HUES48 (cell line): ENCODE measurements around the gene SCYGR6.
A peak's percentile ranks its signal among the peaks of the same experiment; 100 is the strongest.

Experiments used
- H3K27ac ChIP-seq: one replicate; pipeline ENCODE4 v1.7.0; 2013; ENCODE audit warnings: low read depth, low read length, inconsistent platforms
- H3K27me3 ChIP-seq: 2 replicates; pipeline ENCODE4 v1.6.1; 2013; ENCODE audit warnings: mild to moderate bottlenecking, low read length; ENCODE audit not compliant: control insufficient read depth, insufficient read depth
- H3K36me3 ChIP-seq: 2 replicates; pipeline ENCODE4 v1.6.1; 2013; ENCODE audit warnings: low read length; ENCODE audit not compliant: control insufficient read depth, insufficient read depth
- H3K4me1 ChIP-seq: 2 replicates; pipeline ENCODE4 v1.6.1; 2013; ENCODE audit warnings: mild to moderate bottlenecking, low read length; ENCODE audit not compliant: control insufficient read depth, insufficient read depth
- H3K4me3 ChIP-seq: 2 replicates; pipeline ENCODE4 v1.5.1; 2013; ENCODE audit warnings: mild to moderate bottlenecking, low read depth, low read length
- H3K9ac ChIP-seq: 2 replicates; pipeline ENCODE4 v1.6.1; 2013; ENCODE audit warnings: mild to moderate bottlenecking, low read depth, low read length, moderate library complexity
- H3K9me3 ChIP-seq: 2 replicates; pipeline ENCODE4 v1.6.1; 2013; ENCODE audit warnings: low read length; ENCODE audit not compliant: control insufficient read depth, insufficient read depth

SCYGR6 gene

GRCh38 chr2:227710986-227711385, 13.6 kb downstream of the SCYGR6 start:
- Histone ChIP-seq H3K36me3 (no peaks in the 10 kb centered on the region), H3K27me3 (no peaks in the 10 kb centered on the region), H3K4me1 (peaks cover 2% of the 10 kb centered on the region; the same call in 1 of the 2 replicates), H3K4me3 (no peak overlapping the region), H3K27ac (no peak overlapping the region), H3K9me3 (no peaks in the 10 kb centered on the region), H3K9ac (no peak overlapping the region)

GRCh38 chr2:227707390-227707789, 17.2 kb downstream of the SCYGR6 start:
- Histone ChIP-seq H3K27ac (no peak overlapping the region), H3K9me3 (no peaks in the 10 kb centered on the region), H3K27me3 (no peaks in the 10 kb centered on the region), H3K36me3 (no peaks in the 10 kb centered on the region), H3K4me3 (no peak overlapping the region), H3K9ac (no peak overlapping the region), H3K4me1 (peaks cover 8% of the 10 kb centered on the region; the same call in 1 of the 2 replicates)

- peaks cover 8% of the 10 kb centered on the region; the same call in 1 of the 2 replicates for H3K4me1 ChIP-seq
- H3K27me3 ChIP-seq = no peaks in the 10 kb centered on the region
- no peaks in the 10 kb centered on the region for H3K9me3 ChIP-seq
- H3K27ac ChIP-seq = no peak overlapping the region
- H3K4me3 ChIP-seq = no peak overlapping the region
- no peaks in the 10 kb centered on the region for H3K36me3 ChIP-seq
- no peak overlapping the region for H3K9ac ChIP-seq
These were observed 17.7 kb downstream of the SCYGR6 start for GRCh38 chr2:227706859-227707258.

GRCh38 chr2:227703961-227704360, 20.6 kb downstream of the SCYGR6 start:
- no peaks in the 10 kb centered on the region for H3K9me3 ChIP-seq
- peaks cover 8% of the 10 kb centered on the region; the same call in 1 of the 2 replicates for H3K4me1 ChIP-seq
- no peak overlapping the region for H3K4me3 ChIP-seq
- H3K36me3 ChIP-seq = no peaks in the 10 kb centered on the region
- H3K9ac ChIP-seq = no peak overlapping the region
- no peak overlapping the region for H3K27ac ChIP-seq
- H3K27me3 ChIP-seq = no peaks in the 10 kb centered on the region

GRCh38 chr2:227703280-227703732, 21.3 kb downstream of the SCYGR6 start:
- Histone ChIP-seq H3K27me3 (no peaks in the 10 kb centered on the region), H3K9me3 (no peaks in the 10 kb centered on the region), H3K4me1 (peaks cover 8% of the 10 kb centered on the region; the same call in 1 of the 2 replicates), H3K27ac (peak overlapping the region; percentile 20), H3K4me3 (no peak overlapping the region), H3K9ac (no peak overlapping the region), H3K36me3 (no peaks in the 10 kb centered on the region)

GRCh38 chr2:227701556-227701955, 23.0 kb downstream of the SCYGR6 start:
- Histone ChIP-seq H3K4me1 (peaks cover 8% of the 10 kb centered on the region; the same call in 1 of the 2 replicates), H3K9me3 (no peaks in the 10 kb centered on the region), H3K4me3 (no peak overlapping the region), H3K27me3 (no peaks in the 10 kb centered on the region), H3K9ac (no peak overlapping the region), H3K36me3 (no peaks in the 10 kb centered on the region), H3K27ac (no peak overlapping the region)

GRCh38 chr2:227696990-227697679, 27.4 kb downstream of the SCYGR6 start:
- no peaks in the 10 kb centered on the region for H3K9me3 ChIP-seq
- H3K4me1 ChIP-seq = no peaks in the 10 kb centered on the region
- no peak overlapping the region for H3K27ac ChIP-seq
- no peak overlapping the region for H3K4me3 ChIP-seq
- H3K9ac ChIP-seq = no peak overlapping the region
- H3K27me3 ChIP-seq = no peaks in the 10 kb centered on the region
- H3K36me3 ChIP-seq = no peaks in the 10 kb centered on the region

- no peak overlapping the region for H3K9ac ChIP-seq
- no peaks in the 10 kb centered on the region for H3K9me3 ChIP-seq
- H3K4me3 ChIP-seq = no peak overlapping the region
- no peaks in the 10 kb centered on the region for H3K36me3 ChIP-seq
- no peaks in the 10 kb centered on the region for H3K27me3 ChIP-seq
- no peaks in the 10 kb centered on the region for H3K4me1 ChIP-seq
- no peak overlapping the region for H3K27ac ChIP-seq
These were observed 37.4 kb downstream of the SCYGR6 start for GRCh38 chr2:227687189-227687588.

- Histone ChIP-seq H3K4me3 (no peak overlapping the region), H3K27me3 (no peaks in the 10 kb centered on the region), H3K4me1 (no peaks in the 10 kb centered on the region), H3K36me3 (no peaks in the 10 kb centered on the region), H3K9ac (no peak overlapping the region), H3K9me3 (no peaks in the 10 kb centered on the region), H3K27ac (no peak overlapping the region)
These were observed 40.3 kb downstream of the SCYGR6 start for GRCh38 chr2:227684258-227684657.

- Histone ChIP-seq H3K9ac (no peak overlapping the region), H3K27ac (no peak overlapping the region), H3K4me3 (no peak overlapping the region), H3K27me3 (no peaks in the 10 kb centered on the region), H3K4me1 (no peaks in the 10 kb centered on the region), H3K9me3 (no peaks in the 10 kb centered on the region), H3K36me3 (no peaks in the 10 kb centered on the region)
These were observed 46.6 kb downstream of the SCYGR6 start for GRCh38 chr2:227677928-227678327.

- Histone ChIP-seq H3K27me3 (no peaks in the 10 kb centered on the region), H3K27ac (no peak overlapping the region), H3K9ac (no peak overlapping the region), H3K4me3 (no peak overlapping the region), H3K9me3 (no peaks in the 10 kb centered on the region), H3K36me3 (no peaks in the 10 kb centered on the region), H3K4me1 (peaks cover 16% of the 10 kb centered on the region)
These were observed 50.1 kb downstream of the SCYGR6 start for GRCh38 chr2:227674485-227674884.
